RWPE1 (cell line): ENCODE data around the gene CABYR.

Experiments
- CTCF ChIA-PET: fragments of 350-600 bp; sonication (Branson Sonifier 250); formaldehyde crosslinking; extraction: SDS; loops from one replicate; lab custom pipeline; 2021; lab: Yijun Ruan, JAX
- POLR2A ChIA-PET: fragments of 400-600 bp; formaldehyde crosslinking; extraction: SDS; loops from one replicate; lab custom pipeline; 2020; ENCODE audit warnings: antibody characterized with exemption; ENCODE audit not compliant: low non-redundant PET; lab: Yijun Ruan, JAX
- DNase-seq: peaks from one replicate; pipeline ENCODE4 v3.0.0; 2012; ENCODE audit warnings: low spot score
- H3K27ac ChIP-seq: fragments of 450-650 bp; 2 replicates; pipeline ENCODE4 v1.5.1; 2017
- TF ChIP-seq, protein P1 (sequence below): fragments of 450-650 bp; conservative IDR thresholded peaks from 2 replicates; pipeline ENCODE4 v1.5.1; 2017; ENCODE audit warnings: low read depth, mild to moderate bottlenecking

CABYR gene

DNA sequence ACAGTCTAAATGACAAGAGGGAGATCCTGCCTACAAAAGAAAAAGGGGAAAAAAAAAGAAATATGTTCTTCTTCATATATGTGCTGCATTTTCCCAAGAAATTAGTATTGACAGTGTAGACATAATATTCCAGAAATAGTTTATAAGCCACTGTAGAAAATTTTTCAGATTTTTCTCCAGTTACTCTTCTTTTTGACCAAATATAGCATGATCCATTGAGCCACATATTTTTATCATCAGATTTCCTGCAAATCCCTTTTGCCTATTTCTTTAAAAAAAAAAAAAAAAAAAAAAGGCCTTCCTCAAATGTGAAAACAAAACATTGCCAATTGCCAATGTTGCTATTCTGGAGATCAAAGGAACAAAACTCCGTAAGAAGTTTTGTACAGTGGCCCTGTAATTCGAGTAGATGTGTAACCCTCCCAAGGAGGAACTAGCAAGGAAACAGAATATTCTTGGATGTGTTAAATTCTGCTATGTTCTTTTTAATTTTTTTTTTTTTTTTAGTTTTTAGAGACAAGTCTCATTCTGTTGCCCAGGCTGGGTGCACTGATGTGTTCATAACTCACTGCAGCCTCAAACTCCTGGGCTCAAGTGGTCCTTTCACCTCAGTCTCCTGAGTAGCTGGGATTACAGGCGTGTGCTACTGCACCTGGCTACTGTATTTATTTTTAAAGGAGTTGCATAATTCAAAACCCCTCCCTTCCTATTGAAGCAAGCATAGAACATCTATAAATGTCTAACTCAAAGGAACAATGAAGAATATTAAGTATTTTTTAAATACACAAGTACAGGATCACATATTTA is 12.5 kb upstream of the CABYR start:
- ChIA-PET CTCF (no interaction called here), POLR2A (no interaction called here)
- DNase-seq, result no peak

GRCh38 chr18:24127735-24128134 is 11.1 kb upstream of the CABYR start:
- DNase-seq, result no peak
- ChIA-PET CTCF (interaction anchor here (0.6 kb wide), 1 partner anchor 601 kb away, joined by 6 read pairs; no protein-coding TSS in a partner anchor), POLR2A (no interaction called here)
- H3K27ac ChIP-seq, result no peak overlapping the region
- TF ChIP-seq, protein P1, sequence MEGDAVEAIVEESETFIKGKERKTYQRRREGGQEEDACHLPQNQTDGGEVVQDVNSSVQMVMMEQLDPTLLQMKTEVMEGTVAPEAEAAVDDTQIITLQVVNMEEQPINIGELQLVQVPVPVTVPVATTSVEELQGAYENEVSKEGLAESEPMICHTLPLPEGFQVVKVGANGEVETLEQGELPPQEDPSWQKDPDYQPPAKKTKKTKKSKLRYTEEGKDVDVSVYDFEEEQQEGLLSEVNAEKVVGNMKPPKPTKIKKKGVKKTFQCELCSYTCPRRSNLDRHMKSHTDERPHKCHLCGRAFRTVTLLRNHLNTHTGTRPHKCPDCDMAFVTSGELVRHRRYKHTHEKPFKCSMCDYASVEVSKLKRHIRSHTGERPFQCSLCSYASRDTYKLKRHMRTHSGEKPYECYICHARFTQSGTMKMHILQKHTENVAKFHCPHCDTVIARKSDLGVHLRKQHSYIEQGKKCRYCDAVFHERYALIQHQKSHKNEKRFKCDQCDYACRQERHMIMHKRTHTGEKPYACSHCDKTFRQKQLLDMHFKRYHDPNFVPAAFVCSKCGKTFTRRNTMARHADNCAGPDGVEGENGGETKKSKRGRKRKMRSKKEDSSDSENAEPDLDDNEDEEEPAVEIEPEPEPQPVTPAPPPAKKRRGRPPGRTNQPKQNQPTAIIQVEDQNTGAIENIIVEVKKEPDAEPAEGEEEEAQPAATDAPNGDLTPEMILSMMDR, result no peak

More for the DNA sequence above, 12.5 kb upstream of the CABYR start:
- TF ChIP-seq, protein P1, result no peak
- no peak overlapping the region for H3K27ac ChIP-seq

DNA sequence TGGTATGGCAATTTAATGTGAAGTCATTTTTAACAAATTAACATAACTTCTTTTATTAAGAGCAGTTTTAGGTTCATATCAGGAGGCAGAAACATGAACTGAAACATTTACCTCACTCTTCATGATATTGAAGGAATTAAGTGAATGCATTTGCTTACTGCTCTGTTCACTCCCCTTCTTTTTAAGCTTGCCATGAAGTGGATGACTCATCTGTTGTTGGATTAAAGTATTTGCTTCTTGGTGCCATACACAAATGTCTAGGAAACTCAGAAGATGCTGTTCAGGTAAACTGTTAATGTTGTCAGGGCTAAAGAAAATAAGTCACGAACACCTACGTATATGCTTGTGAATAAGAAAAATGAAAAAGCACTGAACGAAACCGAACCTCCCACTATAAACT is 10.2 kb upstream of the CABYR start:
- CTCF ChIA-PET, result interaction anchor here (0.6 kb wide), 1 partner anchor 1997 kb away, joined by 3 read pairs; no protein-coding TSS in a partner anchor
- DNase-seq, result no peak
- TF ChIP-seq, protein P1, result no peak
- H3K27ac ChIP-seq, result no peak overlapping the region
- POLR2A ChIA-PET, result no interaction called here

- TF ChIP-seq, protein P1, result no peak
- DNase-seq, result no peak
- ChIA-PET POLR2A (no interaction called here), CTCF (no interaction called here)
- no peak overlapping the region for H3K27ac ChIP-seq
Observed at GRCh38 chr18:24130494-24130893, 8.4 kb upstream of the CABYR start.

DNA sequence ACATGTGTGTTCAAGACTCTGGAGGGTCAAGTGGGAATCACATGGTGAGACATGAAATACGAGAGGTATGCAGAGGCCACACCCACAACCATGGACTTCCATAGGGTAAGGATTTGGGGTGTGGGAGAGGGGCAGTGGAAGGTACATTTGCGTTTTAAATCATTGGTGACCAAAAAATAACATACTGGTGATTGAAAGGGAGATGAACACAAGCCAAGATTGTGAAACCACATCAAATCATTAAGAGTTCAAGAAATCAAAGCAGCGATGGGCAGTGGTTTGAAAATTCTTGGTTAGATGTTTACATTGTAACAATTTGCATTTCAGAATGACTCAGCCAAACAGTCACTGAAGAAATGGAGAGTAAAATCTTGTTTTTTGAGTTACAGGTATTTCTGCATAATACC is 1.9 kb upstream of the CABYR start:
- no peak overlapping the region for H3K27ac ChIP-seq
- ChIA-PET CTCF (interaction anchor here (0.7 kb wide), 1 partner anchor 121 kb away, joined by 5 read pairs; no protein-coding TSS in a partner anchor), POLR2A (no interaction called here)
- TF ChIP-seq, protein P1, result no peak
- DNase-seq, result no peak

GRCh38 chr18:24138409-24138788 is 463 bp upstream of the CABYR start:
- CTCF ChIA-PET, result no interaction called here
- POLR2A ChIA-PET, result interaction anchor here (0.8 kb wide), 1 partner anchor 10 kb away, joined by 3 read pairs; no protein-coding TSS in a partner anchor
- H3K27ac ChIP-seq, result peak overlapping the region; percentile 74
- DNase-seq, result no peak
- TF ChIP-seq, protein P1, result no peak
